ENCODE data around the gene RSBN1L. TPM values are rescaled to one million over a fixed set of nuclear protein-coding genes. Genes with fewer than 3 reads are reported as not detected.

Gene RSBN1L
- total and polyA plus RNA-seq, 2 experiments from 2014 or later: 4.8 to 19.2 TPM

DNA sequence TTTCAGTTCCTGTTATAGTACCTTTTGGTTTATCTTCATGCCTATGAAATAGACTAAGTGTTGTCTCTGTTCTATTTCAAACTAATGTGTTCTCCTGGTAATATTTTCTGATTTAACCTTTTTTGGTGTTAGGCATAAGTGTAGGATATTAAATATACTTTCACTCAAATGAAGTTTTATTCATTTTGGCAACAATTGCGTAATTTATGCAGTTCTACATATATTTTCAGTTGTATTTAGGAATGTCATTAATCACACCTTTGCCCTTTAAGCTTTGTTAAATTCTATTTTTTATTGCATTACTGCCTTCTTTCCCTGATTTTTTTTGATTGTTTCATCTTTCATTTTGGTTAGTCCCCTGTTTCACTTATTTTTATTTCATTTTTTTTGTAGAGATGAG, 47.3 kb downstream of the RSBN1L start:
- Histone ChIP-seq H3K27ac (no peak overlapping the region), H3K36me3 (replicated peaks; ENCODE audit: insufficient read depth, low read depth) (no peaks in the 10 kb centered on the region), H3K9me3 (ENCODE audit: low read depth) (no peaks in the 10 kb centered on the region), H3K4me2 (no peak overlapping the region), H3K9me2 (replicated peaks; ENCODE audit: insufficient read depth) (no peaks in the 10 kb centered on the region), H2AFZ (no peak overlapping the region), H3K79me2 (peaks cover 76% of the 10 kb centered on the region), H4K20me1 (ENCODE audit: insufficient read depth, poor library complexity, severe bottlenecking) (no peaks in the 10 kb centered on the region), H3K4me1 (ENCODE audit: insufficient read depth) (peaks cover 6% of the 10 kb centered on the region), H3K4me3 (no peak overlapping the region), H3K27me3 (no peaks in the 10 kb centered on the region)
- TF ChIP-seq, protein P1, sequence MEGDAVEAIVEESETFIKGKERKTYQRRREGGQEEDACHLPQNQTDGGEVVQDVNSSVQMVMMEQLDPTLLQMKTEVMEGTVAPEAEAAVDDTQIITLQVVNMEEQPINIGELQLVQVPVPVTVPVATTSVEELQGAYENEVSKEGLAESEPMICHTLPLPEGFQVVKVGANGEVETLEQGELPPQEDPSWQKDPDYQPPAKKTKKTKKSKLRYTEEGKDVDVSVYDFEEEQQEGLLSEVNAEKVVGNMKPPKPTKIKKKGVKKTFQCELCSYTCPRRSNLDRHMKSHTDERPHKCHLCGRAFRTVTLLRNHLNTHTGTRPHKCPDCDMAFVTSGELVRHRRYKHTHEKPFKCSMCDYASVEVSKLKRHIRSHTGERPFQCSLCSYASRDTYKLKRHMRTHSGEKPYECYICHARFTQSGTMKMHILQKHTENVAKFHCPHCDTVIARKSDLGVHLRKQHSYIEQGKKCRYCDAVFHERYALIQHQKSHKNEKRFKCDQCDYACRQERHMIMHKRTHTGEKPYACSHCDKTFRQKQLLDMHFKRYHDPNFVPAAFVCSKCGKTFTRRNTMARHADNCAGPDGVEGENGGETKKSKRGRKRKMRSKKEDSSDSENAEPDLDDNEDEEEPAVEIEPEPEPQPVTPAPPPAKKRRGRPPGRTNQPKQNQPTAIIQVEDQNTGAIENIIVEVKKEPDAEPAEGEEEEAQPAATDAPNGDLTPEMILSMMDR (IDR thresholded peaks at IDR 0.05; ENCODE audit: poor library complexity): no peak
- TF ChIP-seq EZH2phosphoT487 (IDR thresholded peaks at IDR 0.05; ENCODE audit: low read depth, severe bottlenecking, unreplicated experiment) (no peak), EZH2 (IDR thresholded peaks at IDR 0.05; ENCODE audit: borderline replicate concordance) (no peak)
- DNase-seq (ENCODE audit: low spot score): no peak
- WGBS (ENCODE audit: low lambda C conversion rate, missing lambda C conversion rate): 97% methylated on average over 1 of the region's 1 CpG

DNA sequence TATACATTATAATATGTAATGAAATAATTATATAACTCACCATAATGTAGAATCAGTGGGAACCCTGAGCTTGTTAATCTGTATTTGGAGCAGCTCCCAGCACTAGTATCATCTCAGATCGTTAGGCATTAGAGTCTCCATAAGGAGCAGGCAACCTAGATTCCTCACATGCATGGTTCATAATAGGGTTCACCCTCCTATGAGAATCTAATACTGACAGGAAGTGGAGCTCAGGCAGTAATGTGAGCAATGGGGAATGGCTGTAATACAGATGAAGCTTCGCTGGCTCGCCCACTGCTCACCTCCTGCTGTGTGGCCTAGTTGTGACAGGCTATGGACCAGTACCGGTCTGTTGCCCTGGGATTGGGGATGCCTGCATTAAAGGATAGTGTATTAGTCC, 49.5 kb downstream of the RSBN1L start:
- Histone ChIP-seq H3K27me3 (no peaks in the 10 kb centered on the region), H3K79me2 (peaks cover 78% of the 10 kb centered on the region), H2AFZ (no peak overlapping the region), H3K9me3 (ENCODE audit: low read depth) (no peaks in the 10 kb centered on the region), H3K4me2 (no peak overlapping the region), H3K27ac (no peak overlapping the region), H4K20me1 (ENCODE audit: insufficient read depth, poor library complexity, severe bottlenecking) (no peaks in the 10 kb centered on the region), H3K4me1 (ENCODE audit: insufficient read depth) (peaks cover 6% of the 10 kb centered on the region), H3K9me2 (replicated peaks; ENCODE audit: insufficient read depth) (no peaks in the 10 kb centered on the region), H3K4me3 (no peak overlapping the region), H3K36me3 (replicated peaks; ENCODE audit: insufficient read depth, low read depth) (no peaks in the 10 kb centered on the region)
- 99% methylated on average over 4 of the region's 4 CpGs for WGBS (ENCODE audit: low lambda C conversion rate, missing lambda C conversion rate)
- TF ChIP-seq EZH2phosphoT487 (IDR thresholded peaks at IDR 0.05; ENCODE audit: low read depth, severe bottlenecking, unreplicated experiment) (no peak), EZH2 (IDR thresholded peaks at IDR 0.05; ENCODE audit: borderline replicate concordance) (no peak)
- TF ChIP-seq, protein P1 (IDR thresholded peaks at IDR 0.05; ENCODE audit: poor library complexity): no peak
- no peak for DNase-seq (ENCODE audit: low spot score)

DNA sequence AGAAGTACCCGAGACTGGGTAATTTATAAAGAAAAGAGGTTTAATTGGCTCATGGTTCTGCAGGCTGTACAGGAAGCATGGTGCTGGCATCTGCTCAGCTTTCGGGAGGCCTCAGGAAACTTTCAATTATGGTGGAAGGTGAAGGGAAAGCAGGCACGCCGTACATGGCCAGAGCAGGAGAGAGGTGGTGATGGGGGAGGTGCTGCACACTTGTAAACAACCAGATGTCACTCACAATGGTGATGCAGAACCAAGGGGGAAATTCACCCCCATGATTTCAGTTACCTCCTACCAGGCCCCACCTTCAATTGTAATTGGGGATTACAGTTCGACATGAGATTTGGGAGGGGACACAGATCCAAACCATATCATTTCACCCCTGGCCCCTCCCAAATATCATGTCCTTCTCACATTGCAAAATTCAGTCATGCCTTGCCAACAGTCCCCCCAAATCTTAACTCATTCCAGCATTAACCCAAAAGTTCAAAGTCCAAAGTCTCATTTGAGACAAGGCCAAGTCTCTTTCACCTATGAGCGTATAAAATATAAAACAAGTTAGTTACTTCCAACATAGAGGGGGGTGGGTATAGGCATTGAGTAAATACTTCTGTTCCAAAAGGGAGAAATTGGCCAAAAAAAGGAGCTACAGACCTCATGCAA, 50.0 kb downstream of the RSBN1L start:
- Histone ChIP-seq H3K4me2 (no peak overlapping the region), H2AFZ (no peak overlapping the region), H3K79me2 (peaks cover 81% of the 10 kb centered on the region), H3K27me3 (no peaks in the 10 kb centered on the region), H3K9me2 (replicated peaks; ENCODE audit: insufficient read depth) (no peaks in the 10 kb centered on the region), H3K9me3 (ENCODE audit: low read depth) (no peaks in the 10 kb centered on the region), H3K27ac (no peak overlapping the region), H3K36me3 (replicated peaks; ENCODE audit: insufficient read depth, low read depth) (no peaks in the 10 kb centered on the region), H3K4me3 (no peak overlapping the region), H3K4me1 (ENCODE audit: insufficient read depth) (peaks cover 6% of the 10 kb centered on the region), H4K20me1 (ENCODE audit: insufficient read depth, poor library complexity, severe bottlenecking) (no peaks in the 10 kb centered on the region)
- TF ChIP-seq EZH2 (IDR thresholded peaks at IDR 0.05; ENCODE audit: borderline replicate concordance) (no peak), EZH2phosphoT487 (IDR thresholded peaks at IDR 0.05; ENCODE audit: low read depth, severe bottlenecking, unreplicated experiment) (no peak)
- TF ChIP-seq, protein P1 (IDR thresholded peaks at IDR 0.05; ENCODE audit: poor library complexity): no peak
- WGBS (ENCODE audit: low lambda C conversion rate, missing lambda C conversion rate): 93% methylated on average over 6 of the region's 6 CpGs
- DNase-seq (ENCODE audit: low spot score): no peak
